Heart right ventricle (tissue), 16 donors: ENCODE results near the gene KLRK1. TPM values are rescaled to one million over a fixed set of nuclear protein-coding genes. Genes with fewer than 3 reads are reported as not detected.
"Not testable (repeated sequence)": the region's sequence is repeated elsewhere in the genome, so short reads cannot be mapped to it uniquely, and the experiment has no call there.

ENCODE experiments used
- ATAC-seq, 8 donors: fragments of 200-7000 bp; cut with Tn5 transposase; one replicate each; pipeline ENCODE4 v1.9.1; 2020; ENCODE audit warnings: mild to moderate bottlenecking in 8 of 8, moderate library complexity in 8 of 8, moderate number of reproducible peaks in 1 of 8
- DNase-seq, 2 donors: peaks; one replicate each; pipeline ENCODE4 v3.0.0-alpha.2; 2020
- H3K27ac ChIP-seq, 10 donors: fragments of 200-600 bp; sonication (generic) in 2 of 10; one replicate each; pipeline versions ENCODE4 v1.5.0 to v1.8.0; 2020 to 2022; ENCODE audit warnings: mild to moderate bottlenecking in 3 of 10
- H3K27me3 ChIP-seq, 7 donors: fragments of 200-600 bp; one replicate each; pipeline ENCODE4 v1.8.0; 2021 to 2022; ENCODE audit warnings: mild to moderate bottlenecking in 2 of 7
- H3K36me3 ChIP-seq, 9 donors: fragments of 200-600 bp; sonication (generic) in 1 of 9; one replicate each; pipeline versions ENCODE4 v1.5.0 to v1.8.0; 2020 to 2022; ENCODE audit warnings: mild to moderate bottlenecking in 2 of 9
- H3K4me1 ChIP-seq, 9 donors: fragments of 200-600 bp; sonication (generic) in 1 of 9; one replicate each; pipeline versions ENCODE4 v1.5.0 to v1.8.0; 2020 to 2022; ENCODE audit warnings: mild to moderate bottlenecking in 4 of 9
- H3K4me3 ChIP-seq, 10 donors: fragments of 200-600 bp; sonication (generic) in 2 of 10; one replicate each; pipeline versions ENCODE4 v1.5.0 to v1.8.0; 2020 to 2022; ENCODE audit warnings: mild to moderate bottlenecking in 7 of 10, moderate library complexity in 2 of 10
- H3K9me3 ChIP-seq, 11 donors: fragments of 200-600 bp in 10 of 11; sonication (generic) in 2 of 11; one replicate each; pipeline versions ENCODE4 v1.5.0 to v1.8.0; 2013 to 2022; ENCODE audit warnings: mild to moderate bottlenecking in 2 of 11, control low read depth in 1 of 11, moderate library complexity in 1 of 11
- WGBS, 2 donors: extraction: QIAGEN DNeasy Blood & Tissue Kit; methylation state at CpG; one replicate each; pipeline ENCODE4 v1.1.7; 2013; ENCODE audit warnings: inconsistent platforms in 1 of 2; 5-methylcytosine and 5-hydroxymethylcytosine counted together
- intact Hi-C, 10 donors: fragments of 100-400 bp; cut with DNase I; formaldehyde crosslinking; loops; one replicate each; pipeline versions ENCODE4 v1.11.1 to v1.14.2; 2022
- polyA plus RNA-seq, 2 donors: library from polyadenylated mRNA; stranded (reverse); fragments of 200-250 nt; gene quantifications; one replicate each; pipeline ENCODE4 v1.2.3, GENCODE V29; 2013
- total RNA-seq, 10 donors: library from RNA; stranded (reverse); fragmentation: NEBNext Ultra II Directional in 3 of 10; extraction: Animal tissue kit (Norgen Biotek cat#: 25700) in 3 of 10; gene quantifications; one replicate each; pipeline versions ENCODE4 v1.2.1 to v1.2.4, GENCODE V29; 2021 to 2023
- TF ChIP-seq, protein P1 (sequence below), 9 donors: fragments of 200-600 bp; sonication (generic) in 2 of 9; IDR thresholded peaks; one replicate each; pipeline versions ENCODE4 v1.5.0 to v1.8.0; 2021 to 2022; ENCODE audit warnings: antibody characterized with exemption in 9 of 9, mild to moderate bottlenecking in 5 of 9, moderate library complexity in 1 of 9
- donor health status: Arrhythmogenic right ventricular cardiomyopathy.
- donor health status: ischemic (EF 13 %, LVEDD 7.1; RV severe dilation, severe dysfunction).
- donor health status: healthy with polysubstance abuse.
- donor health status: DM: no; HTN: yes; CAD: no.
- donor health status: DM: no; HTN: no; CAD: no.
- donor health status: ischemic (EF 25% LVEDD 6.9; RV normal size, moderate dysfunction).
- donor health status: ischemic (EF 25% LVEDD 5.7; RV mildly dilated, moderate dysfunction).
- donor health status: healthy.
- donor health status: DM: yes; HTN: yes; CAD: no.
- donor health status: Ischemic cardiomyopathy.
- donor health status: ischemic (EF 35%, LVEDD 5.7; RV mildly dilated, moderate dysfunction).
- donor health status: nonischemic (EF 11% LVEDD 7.7; RV severe dilation, severe dysfunction).
- donor health status: DM: yes; HTN: yes; CAD: no.
- donor health status: PGD.
- donor health status: ischemic (EF 29% LVEDD 5.4; RV normal size, mild dysfunction).
- donor health status: nonischemic (EF 23%, LVEDD 6.1; RV moderate dilation, normal function).

The KLRK1 gene
- total and polyA plus RNA-seq, 12 donors, result 0.15 to 5.2 (median 0.57) TPM; not detected in 1

DNA sequence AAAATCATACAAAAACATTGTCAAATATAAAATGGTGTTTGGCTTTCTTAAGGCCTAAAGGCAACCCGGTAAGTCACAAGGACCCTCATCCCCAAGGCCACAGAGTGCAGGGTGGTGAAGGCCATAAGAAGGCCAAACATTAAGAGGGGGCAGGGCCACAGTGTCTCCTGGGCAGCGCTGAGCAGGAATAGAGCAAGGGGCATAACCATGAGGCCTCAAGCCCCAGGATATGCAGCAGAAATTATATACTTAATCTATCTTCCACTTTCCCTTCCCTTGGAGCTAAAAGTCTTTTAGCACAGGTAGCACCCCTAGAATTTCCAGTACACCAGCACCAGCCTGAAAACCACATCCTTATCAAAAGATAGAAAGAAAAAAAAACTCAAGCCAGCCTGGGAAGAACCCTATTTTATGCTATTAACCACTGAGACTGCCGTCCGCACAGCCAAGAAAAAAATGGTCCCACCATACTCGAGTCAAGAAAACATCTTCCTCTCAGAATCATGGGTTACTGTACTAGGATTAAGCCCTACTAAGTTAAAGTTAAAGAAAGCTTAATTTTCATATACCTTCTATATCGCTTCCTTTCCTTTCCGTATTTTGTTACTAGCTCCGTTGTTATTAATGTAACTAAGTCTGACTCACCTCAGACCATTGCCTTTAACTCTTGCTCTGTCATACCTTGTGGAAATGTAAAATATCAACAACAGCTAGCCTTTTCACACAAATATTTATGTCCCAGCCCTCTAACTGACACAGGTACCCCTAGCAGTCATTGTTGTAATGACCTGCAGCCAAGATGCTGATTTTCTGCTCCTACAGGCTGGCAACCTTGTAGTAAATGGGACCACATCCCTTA is 20.1 kb downstream of the KLRK1 start:
- peaks cover 0 to 54% (median 16%) of the 10 kb centered on the region in 9 donors for H3K4me1 ChIP-seq
- WGBS, 2 donors, result 94% methylated on average over 8 of the region's 8 CpGs
- no peak for DNase-seq
- TF ChIP-seq, protein P1, sequence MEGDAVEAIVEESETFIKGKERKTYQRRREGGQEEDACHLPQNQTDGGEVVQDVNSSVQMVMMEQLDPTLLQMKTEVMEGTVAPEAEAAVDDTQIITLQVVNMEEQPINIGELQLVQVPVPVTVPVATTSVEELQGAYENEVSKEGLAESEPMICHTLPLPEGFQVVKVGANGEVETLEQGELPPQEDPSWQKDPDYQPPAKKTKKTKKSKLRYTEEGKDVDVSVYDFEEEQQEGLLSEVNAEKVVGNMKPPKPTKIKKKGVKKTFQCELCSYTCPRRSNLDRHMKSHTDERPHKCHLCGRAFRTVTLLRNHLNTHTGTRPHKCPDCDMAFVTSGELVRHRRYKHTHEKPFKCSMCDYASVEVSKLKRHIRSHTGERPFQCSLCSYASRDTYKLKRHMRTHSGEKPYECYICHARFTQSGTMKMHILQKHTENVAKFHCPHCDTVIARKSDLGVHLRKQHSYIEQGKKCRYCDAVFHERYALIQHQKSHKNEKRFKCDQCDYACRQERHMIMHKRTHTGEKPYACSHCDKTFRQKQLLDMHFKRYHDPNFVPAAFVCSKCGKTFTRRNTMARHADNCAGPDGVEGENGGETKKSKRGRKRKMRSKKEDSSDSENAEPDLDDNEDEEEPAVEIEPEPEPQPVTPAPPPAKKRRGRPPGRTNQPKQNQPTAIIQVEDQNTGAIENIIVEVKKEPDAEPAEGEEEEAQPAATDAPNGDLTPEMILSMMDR (IDR thresholded peaks at IDR 0.05), result no peak
- intact Hi-C loops, result loop anchor here in 3 of 10 donors (10.0 kb wide), 3 partner anchors 135 to 355 kb away; partner anchors contain the start of gene YBX3 (in 1 of the 3)
- no peak for ATAC-seq
- H3K4me3 ChIP-seq, result no peak overlapping the region
- no peaks in the 10 kb centered on the region for H3K9me3 ChIP-seq
- no peaks in the 10 kb centered on the region for H3K36me3 ChIP-seq
- H3K27me3 ChIP-seq, result no peaks in the 10 kb centered on the region
- peak overlapping the region in 3 of 10 donors; percentile 9 to 63 (median 18) for H3K27ac ChIP-seq

DNA sequence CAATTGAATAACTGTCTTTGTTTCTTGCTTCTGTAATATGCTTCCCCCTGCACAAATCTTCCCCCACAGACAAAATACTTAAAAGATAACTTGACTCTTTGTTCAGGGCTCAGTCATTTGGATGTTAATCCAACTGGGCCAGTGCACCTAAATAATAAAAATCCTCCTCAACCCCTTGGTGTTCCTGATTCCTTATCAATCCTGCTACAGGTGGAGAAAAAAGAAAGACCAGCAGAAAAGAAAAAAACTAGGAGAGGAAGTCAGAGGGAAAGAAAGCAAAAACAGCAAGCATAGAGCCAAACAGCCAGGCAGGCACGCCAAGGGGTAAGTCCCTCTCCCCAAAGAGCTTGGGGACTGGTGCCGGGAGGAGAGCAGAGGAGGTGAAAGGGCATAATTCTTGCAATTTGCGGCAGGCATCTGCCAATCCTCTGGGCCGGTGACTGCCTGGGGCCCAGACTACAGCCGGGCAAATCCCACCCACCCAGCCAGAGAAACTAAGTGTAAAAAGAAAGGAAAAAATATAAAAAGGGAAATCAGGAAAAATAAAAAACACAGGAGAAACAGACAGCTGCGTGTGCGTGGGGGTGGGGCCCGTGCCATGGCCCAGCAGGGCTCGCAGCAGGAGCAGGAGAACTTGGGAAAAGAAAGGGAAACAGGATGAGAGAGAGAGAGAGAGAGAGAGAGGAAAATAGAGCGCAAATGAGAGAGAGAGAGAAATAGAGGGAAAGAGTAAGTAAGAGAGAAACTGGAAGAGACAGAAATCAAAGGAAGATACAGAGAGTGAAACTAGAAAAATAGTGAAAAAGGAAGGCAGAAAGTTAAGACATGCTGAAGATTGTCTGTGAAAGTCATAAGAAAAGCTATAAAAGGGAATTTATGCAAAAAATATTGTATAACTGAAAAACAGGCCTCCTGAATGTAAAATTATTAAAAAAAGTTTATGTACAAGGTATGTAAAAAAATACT is 21.4 kb downstream of the KLRK1 start:
- 74 to 84% methylated on average over 10 of the region's 10 CpGs for WGBS, 2 donors
- H3K27me3 ChIP-seq, result no peaks in the 10 kb centered on the region
- TF ChIP-seq, protein P1 (IDR thresholded peaks at IDR 0.05), result no peak
- H3K27ac ChIP-seq, result peak overlapping the region in 7 of 10 donors; percentile 37 to 76 (median 59)
- H3K4me3 ChIP-seq, result peak overlapping the region in 4 of 10 donors; percentile 1 to 22 (median 6)
- H3K36me3 ChIP-seq, result no peaks in the 10 kb centered on the region
- peak in 1 of 2 donors; percentile 25 for DNase-seq
- H3K4me1 ChIP-seq, result peaks cover 0 to 58% (median 22%) of the 10 kb centered on the region in 9 donors
- ATAC-seq, result no peak
- H3K9me3 ChIP-seq, result no peaks in the 10 kb centered on the region
- intact Hi-C loops, result loop anchor here in 3 of 10 donors (10.0 kb wide), 3 partner anchors 134 to 356 kb away; partner anchors contain the start of gene YBX3 (in 1 of the 3)

DNA sequence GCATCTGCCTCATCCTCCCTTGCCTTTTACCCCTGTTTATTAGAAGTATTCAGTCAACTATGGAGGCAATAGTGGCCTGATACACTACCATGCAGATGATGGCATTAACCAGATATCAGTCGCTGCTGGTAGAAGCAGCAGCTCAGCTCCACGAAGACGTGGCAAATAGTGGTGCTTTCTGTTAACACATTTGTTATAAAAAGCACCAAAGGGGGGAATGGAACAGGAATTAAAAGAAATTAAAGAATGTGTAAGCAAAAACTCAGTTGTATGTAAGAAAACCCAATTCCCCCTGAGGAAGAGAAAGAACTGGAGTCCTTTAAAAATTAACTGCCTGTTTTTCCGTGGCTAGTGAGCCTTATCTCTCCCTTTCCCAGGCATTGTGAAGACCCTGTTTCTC is 22.1 kb downstream of the KLRK1 start:
- not testable (repeated sequence) for H3K4me3 ChIP-seq, H3K9me3 ChIP-seq, DNase-seq, H3K27me3 ChIP-seq, ATAC-seq, H3K36me3 ChIP-seq
- 73 to 80% methylated on average over 4 of the region's 4 CpGs for WGBS, 2 donors
- Histone ChIP-seq H3K4me1 (peaks cover 0 to 60% (median 26%) of the 10 kb centered on the region in 9 donors), H3K27ac (peak overlapping the region in 2 of 10 donors; percentile 54 to 69)
- intact Hi-C loops, result loop anchor here in 3 of 10 donors (10.0 kb wide), 3 partner anchors 133 to 357 kb away; partner anchors contain the start of gene YBX3 (in 1 of the 3)

DNA sequence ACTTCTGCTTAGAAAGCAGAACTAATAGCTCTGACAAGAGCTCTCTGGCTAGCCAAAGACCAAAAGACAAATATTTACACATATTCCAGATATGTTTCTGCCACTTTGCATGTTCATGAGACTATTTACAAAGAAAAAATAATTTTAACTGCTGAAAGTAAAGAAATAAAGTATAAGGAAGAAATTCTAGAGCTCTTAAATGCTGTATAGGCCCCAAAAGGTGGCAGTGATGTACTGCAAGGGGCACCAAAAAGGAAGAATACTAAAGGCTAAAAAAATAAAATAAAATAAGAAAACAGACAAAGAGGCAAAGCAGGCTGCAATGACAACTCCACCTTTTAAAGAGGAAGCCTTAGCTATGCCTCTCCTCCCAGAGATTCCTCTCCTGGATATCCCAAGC is 23.0 kb downstream of the KLRK1 start:
- H3K27me3 ChIP-seq, result no peaks in the 10 kb centered on the region
- peaks cover 0 to 60% (median 26%) of the 10 kb centered on the region in 9 donors for H3K4me1 ChIP-seq
- peak overlapping the region in 7 of 10 donors; percentile 30 to 97 (median 94) for H3K27ac ChIP-seq
- H3K36me3 ChIP-seq, result no peaks in the 10 kb centered on the region
- intact Hi-C loops, result loop anchor here in 3 of 10 donors (10.0 kb wide), 3 partner anchors 132 to 358 kb away; partner anchors contain the start of gene YBX3 (in 1 of the 3)
- H3K9me3 ChIP-seq, result no peaks in the 10 kb centered on the region
- H3K4me3 ChIP-seq, result no peak overlapping the region
- TF ChIP-seq, protein P1 (IDR thresholded peaks at IDR 0.05), result peak in 1 of 9 donors; percentile 23
- ATAC-seq (no peak), DNase-seq (no peak)
